Progenitor cell of endocrine pancreas (in vitro differentiated cells): Measurements from ENCODE around the gene NRCAM. TPM values are rescaled to one million over a fixed set of nuclear protein-coding genes. Genes with fewer than 3 reads are reported as not detected.
"Not testable (repeated sequence)": the region's sequence is repeated elsewhere in the genome, so short reads cannot be mapped to it uniquely, and the experiment has no call there.

Experiments
- DNase-seq: peaks from one replicate; pipeline ENCODE4 v3.0.0; 2021; ENCODE audit warnings: low spot score; ENCODE audit not compliant: unreplicated experiment
- H3K27ac Mint-ChIP-seq: 2 replicates; pipeline ENCODE4 v1.8.0; 2021; ENCODE audit warnings: mild to moderate bottlenecking, moderate library complexity, mixed read lengths
- H3K27me3 Mint-ChIP-seq: 2 replicates; pipeline ENCODE4 v1.8.0; 2021; ENCODE audit warnings: mixed read lengths
- H3K36me3 Mint-ChIP-seq: 2 replicates; pipeline ENCODE4 v1.8.0; 2022; ENCODE audit warnings: mixed read lengths; ENCODE audit not compliant: insufficient read depth
- H3K4me1 Mint-ChIP-seq: 2 replicates; pipeline ENCODE4 v1.8.0; 2021; ENCODE audit warnings: low read depth, mixed read lengths
- H3K4me3 Mint-ChIP-seq: 2 replicates; pipeline ENCODE4 v1.8.0; 2021; ENCODE audit warnings: low read depth, mild to moderate bottlenecking, moderate library complexity, mixed read lengths
- H3K9me3 Mint-ChIP-seq: 2 replicates; pipeline ENCODE4 v1.8.0; 2021; ENCODE audit warnings: low read depth, mixed read lengths
- total RNA-seq: library from RNA; stranded (reverse); gene quantifications from 2 replicates; pipeline ENCODE4 v1.2.1, GENCODE V29; 2021
- TF ChIP-seq, protein P1 (sequence below): fragments of 200-600 bp; sonication (generic); IDR thresholded peaks from one replicate; pipeline ENCODE4 v1.5.0; 2021; ENCODE audit warnings: antibody characterized with exemption, mild to moderate bottlenecking; ENCODE audit not compliant: unreplicated experiment

The NRCAM gene
- total RNA-seq, 1 donor from 2014 or later, result 19.9 TPM

DNA sequence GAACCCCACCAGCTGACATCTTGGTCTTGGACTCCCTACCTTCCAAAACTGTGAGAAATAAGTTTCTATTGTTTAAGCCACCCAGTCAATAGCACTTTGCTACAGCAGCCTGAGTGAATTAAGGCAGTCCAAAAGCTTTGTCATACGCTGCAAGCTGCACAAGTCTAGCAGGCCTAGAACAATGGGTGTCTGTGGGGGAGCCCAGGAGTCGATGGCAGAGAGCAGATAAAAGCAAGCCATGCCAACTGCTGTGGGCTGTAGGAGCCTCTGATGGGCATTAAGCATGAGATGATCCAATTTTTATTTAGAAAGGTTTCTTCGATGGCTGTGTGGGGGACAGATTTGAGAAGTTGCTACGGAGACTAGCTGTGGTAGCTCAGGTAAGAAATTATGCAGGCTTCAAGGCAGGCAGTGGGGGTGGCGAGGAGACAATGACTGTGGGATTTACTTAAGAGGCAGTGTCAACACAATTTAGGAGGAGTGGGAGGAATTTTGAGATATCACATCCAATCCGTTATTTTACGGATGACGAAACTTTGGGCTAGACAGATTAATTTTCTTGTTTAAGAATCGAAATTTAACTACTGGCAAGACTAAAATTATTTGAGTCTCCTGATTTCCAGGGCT is 110.4 kb downstream of the NRCAM start:
- TF ChIP-seq, protein P1, sequence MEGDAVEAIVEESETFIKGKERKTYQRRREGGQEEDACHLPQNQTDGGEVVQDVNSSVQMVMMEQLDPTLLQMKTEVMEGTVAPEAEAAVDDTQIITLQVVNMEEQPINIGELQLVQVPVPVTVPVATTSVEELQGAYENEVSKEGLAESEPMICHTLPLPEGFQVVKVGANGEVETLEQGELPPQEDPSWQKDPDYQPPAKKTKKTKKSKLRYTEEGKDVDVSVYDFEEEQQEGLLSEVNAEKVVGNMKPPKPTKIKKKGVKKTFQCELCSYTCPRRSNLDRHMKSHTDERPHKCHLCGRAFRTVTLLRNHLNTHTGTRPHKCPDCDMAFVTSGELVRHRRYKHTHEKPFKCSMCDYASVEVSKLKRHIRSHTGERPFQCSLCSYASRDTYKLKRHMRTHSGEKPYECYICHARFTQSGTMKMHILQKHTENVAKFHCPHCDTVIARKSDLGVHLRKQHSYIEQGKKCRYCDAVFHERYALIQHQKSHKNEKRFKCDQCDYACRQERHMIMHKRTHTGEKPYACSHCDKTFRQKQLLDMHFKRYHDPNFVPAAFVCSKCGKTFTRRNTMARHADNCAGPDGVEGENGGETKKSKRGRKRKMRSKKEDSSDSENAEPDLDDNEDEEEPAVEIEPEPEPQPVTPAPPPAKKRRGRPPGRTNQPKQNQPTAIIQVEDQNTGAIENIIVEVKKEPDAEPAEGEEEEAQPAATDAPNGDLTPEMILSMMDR, result no peak
- H3K4me3 Mint-ChIP-seq, result peak overlapping the region; percentile 0
- H3K9me3 Mint-ChIP-seq, result no peaks in the 10 kb centered on the region
- DNase-seq, result no peak
- no peaks in the 10 kb centered on the region for H3K36me3 Mint-ChIP-seq
- H3K4me1 Mint-ChIP-seq, result peaks cover 21% of the 10 kb centered on the region
- no peak overlapping the region for H3K27ac Mint-ChIP-seq
- no peaks in the 10 kb centered on the region for H3K27me3 Mint-ChIP-seq

- no peaks in the 10 kb centered on the region for H3K36me3 Mint-ChIP-seq
- no peak overlapping the region for H3K4me3 Mint-ChIP-seq
- H3K27ac Mint-ChIP-seq, result peak overlapping the region; percentile 85
- peaks cover 32% of the 10 kb centered on the region for H3K4me1 Mint-ChIP-seq
- DNase-seq, result no peak
- TF ChIP-seq, protein P1, result no peak
- H3K27me3 Mint-ChIP-seq, result no peaks in the 10 kb centered on the region
- H3K9me3 Mint-ChIP-seq, result peaks cover 6% of the 10 kb centered on the region
Observed at GRCh38 chr7:108340856-108341411, 115.3 kb downstream of the NRCAM start.

GRCh38 chr7:108340406-108340805 is 115.8 kb downstream of the NRCAM start:
- not testable (repeated sequence) for DNase-seq, H3K9me3 Mint-ChIP-seq, H3K36me3 Mint-ChIP-seq, H3K27me3 Mint-ChIP-seq
- peak overlapping the region; percentile 11 for H3K4me3 Mint-ChIP-seq
- peaks cover 28% of the 10 kb centered on the region for H3K4me1 Mint-ChIP-seq
- H3K27ac Mint-ChIP-seq, result peak overlapping the region; percentile 85

DNA sequence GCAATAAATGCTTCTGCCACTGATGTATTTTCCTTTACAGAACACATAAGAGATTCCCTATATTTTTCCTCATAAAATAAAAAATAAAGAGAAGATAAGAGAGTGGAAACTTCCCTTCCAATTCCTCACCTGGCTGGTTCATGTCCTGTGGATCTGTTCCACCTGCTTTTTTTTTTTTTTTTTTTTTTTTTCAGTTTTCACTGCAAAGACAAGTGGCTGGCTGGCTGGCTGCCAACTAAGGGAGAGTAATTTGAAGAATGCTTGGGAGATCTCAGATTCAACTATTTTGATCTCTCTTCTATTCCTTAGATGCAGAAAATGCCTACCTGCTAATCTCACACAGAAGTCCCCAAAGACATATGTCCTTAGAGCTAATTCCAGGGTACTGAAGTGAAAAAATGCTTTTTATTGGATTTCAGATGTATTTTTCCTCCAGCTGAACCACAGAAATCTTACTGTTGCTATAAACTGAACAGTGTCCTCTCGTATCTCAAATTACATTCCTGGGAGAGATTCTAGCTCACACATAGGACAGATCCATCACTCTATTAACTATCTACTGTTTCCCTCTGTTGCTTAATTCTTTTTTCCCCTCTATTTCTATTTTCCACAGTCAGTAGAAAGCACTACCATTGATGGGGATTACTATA is 120.8 kb downstream of the NRCAM start:
- no peaks in the 10 kb centered on the region for H3K27me3 Mint-ChIP-seq
- TF ChIP-seq, protein P1, result no peak
- H3K9me3 Mint-ChIP-seq, result peaks cover 5% of the 10 kb centered on the region
- no peak for DNase-seq
- no peaks in the 10 kb centered on the region for H3K36me3 Mint-ChIP-seq
- peaks cover 17% of the 10 kb centered on the region for H3K4me1 Mint-ChIP-seq
- H3K27ac Mint-ChIP-seq, result no peak overlapping the region
- no peak overlapping the region for H3K4me3 Mint-ChIP-seq

DNA sequence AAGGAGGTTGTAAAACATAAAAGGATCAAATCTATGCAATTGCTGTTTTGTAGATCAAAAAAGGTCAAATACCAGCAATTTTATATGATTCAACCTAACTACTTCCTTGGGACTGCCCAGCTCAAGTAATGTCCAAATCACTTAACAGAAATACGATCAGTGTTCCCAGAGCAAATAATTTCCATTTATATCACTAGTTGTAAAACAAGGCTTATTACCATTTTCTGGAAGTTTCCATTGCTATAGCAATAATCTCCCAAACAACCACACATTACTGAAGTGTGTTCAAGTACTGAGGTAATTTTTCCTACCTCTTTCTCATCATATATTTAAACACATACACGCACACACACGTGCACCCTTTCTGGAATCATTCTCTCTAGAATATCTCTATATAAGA is 123.3 kb downstream of the NRCAM start:
- TF ChIP-seq, protein P1, result no peak
- H3K4me1 Mint-ChIP-seq, result peaks cover 9% of the 10 kb centered on the region
- H3K27ac Mint-ChIP-seq, result no peak overlapping the region
- H3K4me3 Mint-ChIP-seq, result no peak overlapping the region
- no peak for DNase-seq
- no peaks in the 10 kb centered on the region for H3K9me3 Mint-ChIP-seq
- H3K36me3 Mint-ChIP-seq, result no peaks in the 10 kb centered on the region
- H3K27me3 Mint-ChIP-seq, result no peaks in the 10 kb centered on the region
